ENCODE results near the gene CLEC10A.

GRCh38 chr17:7029096-7029495 lies 51.0 kb downstream of the CLEC10A start:
- TF ChIP-seq, protein P1, sequence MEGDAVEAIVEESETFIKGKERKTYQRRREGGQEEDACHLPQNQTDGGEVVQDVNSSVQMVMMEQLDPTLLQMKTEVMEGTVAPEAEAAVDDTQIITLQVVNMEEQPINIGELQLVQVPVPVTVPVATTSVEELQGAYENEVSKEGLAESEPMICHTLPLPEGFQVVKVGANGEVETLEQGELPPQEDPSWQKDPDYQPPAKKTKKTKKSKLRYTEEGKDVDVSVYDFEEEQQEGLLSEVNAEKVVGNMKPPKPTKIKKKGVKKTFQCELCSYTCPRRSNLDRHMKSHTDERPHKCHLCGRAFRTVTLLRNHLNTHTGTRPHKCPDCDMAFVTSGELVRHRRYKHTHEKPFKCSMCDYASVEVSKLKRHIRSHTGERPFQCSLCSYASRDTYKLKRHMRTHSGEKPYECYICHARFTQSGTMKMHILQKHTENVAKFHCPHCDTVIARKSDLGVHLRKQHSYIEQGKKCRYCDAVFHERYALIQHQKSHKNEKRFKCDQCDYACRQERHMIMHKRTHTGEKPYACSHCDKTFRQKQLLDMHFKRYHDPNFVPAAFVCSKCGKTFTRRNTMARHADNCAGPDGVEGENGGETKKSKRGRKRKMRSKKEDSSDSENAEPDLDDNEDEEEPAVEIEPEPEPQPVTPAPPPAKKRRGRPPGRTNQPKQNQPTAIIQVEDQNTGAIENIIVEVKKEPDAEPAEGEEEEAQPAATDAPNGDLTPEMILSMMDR (tag by site-specific recombination; IDR thresholded peaks at IDR 0.05): no peak
- no peak for TF ChIP-seq ZNF558 (tag by site-specific recombination; IDR thresholded peaks at IDR 0.05)
- no peak for TF ChIP-seq YY1 (tag by site-specific recombination; IDR thresholded peaks at IDR 0.05)
- no peak for TF ChIP-seq ZNF174 (tag by site-specific recombination; IDR thresholded peaks at IDR 0.05)
- TF ChIP-seq, protein P2, sequence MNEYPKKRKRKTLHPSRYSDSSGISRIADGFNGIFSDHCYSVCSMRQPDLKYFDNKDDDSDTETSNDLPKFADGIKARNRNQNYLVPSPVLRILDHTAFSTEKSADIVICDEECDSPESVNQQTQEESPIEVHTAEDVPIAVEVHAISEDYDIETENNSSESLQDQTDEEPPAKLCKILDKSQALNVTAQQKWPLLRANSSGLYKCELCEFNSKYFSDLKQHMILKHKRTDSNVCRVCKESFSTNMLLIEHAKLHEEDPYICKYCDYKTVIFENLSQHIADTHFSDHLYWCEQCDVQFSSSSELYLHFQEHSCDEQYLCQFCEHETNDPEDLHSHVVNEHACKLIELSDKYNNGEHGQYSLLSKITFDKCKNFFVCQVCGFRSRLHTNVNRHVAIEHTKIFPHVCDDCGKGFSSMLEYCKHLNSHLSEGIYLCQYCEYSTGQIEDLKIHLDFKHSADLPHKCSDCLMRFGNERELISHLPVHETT (tag by site-specific recombination; IDR thresholded peaks at IDR 0.05): no peak
- TF ChIP-seq, protein P3, sequence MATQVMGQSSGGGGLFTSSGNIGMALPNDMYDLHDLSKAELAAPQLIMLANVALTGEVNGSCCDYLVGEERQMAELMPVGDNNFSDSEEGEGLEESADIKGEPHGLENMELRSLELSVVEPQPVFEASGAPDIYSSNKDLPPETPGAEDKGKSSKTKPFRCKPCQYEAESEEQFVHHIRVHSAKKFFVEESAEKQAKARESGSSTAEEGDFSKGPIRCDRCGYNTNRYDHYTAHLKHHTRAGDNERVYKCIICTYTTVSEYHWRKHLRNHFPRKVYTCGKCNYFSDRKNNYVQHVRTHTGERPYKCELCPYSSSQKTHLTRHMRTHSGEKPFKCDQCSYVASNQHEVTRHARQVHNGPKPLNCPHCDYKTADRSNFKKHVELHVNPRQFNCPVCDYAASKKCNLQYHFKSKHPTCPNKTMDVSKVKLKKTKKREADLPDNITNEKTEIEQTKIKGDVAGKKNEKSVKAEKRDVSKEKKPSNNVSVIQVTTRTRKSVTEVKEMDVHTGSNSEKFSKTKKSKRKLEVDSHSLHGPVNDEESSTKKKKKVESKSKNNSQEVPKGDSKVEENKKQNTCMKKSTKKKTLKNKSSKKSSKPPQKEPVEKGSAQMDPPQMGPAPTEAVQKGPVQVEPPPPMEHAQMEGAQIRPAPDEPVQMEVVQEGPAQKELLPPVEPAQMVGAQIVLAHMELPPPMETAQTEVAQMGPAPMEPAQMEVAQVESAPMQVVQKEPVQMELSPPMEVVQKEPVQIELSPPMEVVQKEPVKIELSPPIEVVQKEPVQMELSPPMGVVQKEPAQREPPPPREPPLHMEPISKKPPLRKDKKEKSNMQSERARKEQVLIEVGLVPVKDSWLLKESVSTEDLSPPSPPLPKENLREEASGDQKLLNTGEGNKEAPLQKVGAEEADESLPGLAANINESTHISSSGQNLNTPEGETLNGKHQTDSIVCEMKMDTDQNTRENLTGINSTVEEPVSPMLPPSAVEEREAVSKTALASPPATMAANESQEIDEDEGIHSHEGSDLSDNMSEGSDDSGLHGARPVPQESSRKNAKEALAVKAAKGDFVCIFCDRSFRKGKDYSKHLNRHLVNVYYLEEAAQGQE (tag by site-specific recombination; IDR thresholded peaks at IDR 0.05): no peak
- no peak for TF ChIP-seq ATF2 (tag by site-specific recombination; IDR thresholded peaks at IDR 0.05; ENCODE audit: low read depth)
- TF ChIP-seq, protein P4, sequence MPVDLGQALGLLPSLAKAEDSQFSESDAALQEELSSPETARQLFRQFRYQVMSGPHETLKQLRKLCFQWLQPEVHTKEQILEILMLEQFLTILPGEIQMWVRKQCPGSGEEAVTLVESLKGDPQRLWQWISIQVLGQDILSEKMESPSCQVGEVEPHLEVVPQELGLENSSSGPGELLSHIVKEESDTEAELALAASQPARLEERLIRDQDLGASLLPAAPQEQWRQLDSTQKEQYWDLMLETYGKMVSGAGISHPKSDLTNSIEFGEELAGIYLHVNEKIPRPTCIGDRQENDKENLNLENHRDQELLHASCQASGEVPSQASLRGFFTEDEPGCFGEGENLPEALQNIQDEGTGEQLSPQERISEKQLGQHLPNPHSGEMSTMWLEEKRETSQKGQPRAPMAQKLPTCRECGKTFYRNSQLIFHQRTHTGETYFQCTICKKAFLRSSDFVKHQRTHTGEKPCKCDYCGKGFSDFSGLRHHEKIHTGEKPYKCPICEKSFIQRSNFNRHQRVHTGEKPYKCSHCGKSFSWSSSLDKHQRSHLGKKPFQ (tag by site-specific recombination; IDR thresholded peaks at IDR 0.05): no peak
- TF ChIP-seq HOXA7 (CRISPR knock-in tag; IDR thresholded peaks at IDR 0.05; ENCODE audit: borderline replicate concordance): no peak
- TF ChIP-seq MZF1 (tag by site-specific recombination; IDR thresholded peaks at IDR 0.05; ENCODE audit: borderline replicate concordance): no peak
- no peak for TF ChIP-seq ZNF837 (tag by site-specific recombination; IDR thresholded peaks at IDR 0.05)
- TF ChIP-seq ZNF785 (tag by site-specific recombination; IDR thresholded peaks at IDR 0.05): no peak
- TF ChIP-seq ZBTB7A (tag by site-specific recombination; IDR thresholded peaks at IDR 0.05; ENCODE audit: low read depth): no peak
- TF ChIP-seq SP2 (tag by site-specific recombination; IDR thresholded peaks at IDR 0.05): no peak

Data from HEK293 (cell line).